ENCODE data around the gene SQOR. TPM values are rescaled to one million over a fixed set of nuclear protein-coding genes. Genes with fewer than 3 reads are reported as not detected.
A peak's percentile ranks its signal among the peaks of the same experiment; 100 is the strongest.

SQOR gene
- total RNA-seq, 1 donor: 122 TPM

DNA sequence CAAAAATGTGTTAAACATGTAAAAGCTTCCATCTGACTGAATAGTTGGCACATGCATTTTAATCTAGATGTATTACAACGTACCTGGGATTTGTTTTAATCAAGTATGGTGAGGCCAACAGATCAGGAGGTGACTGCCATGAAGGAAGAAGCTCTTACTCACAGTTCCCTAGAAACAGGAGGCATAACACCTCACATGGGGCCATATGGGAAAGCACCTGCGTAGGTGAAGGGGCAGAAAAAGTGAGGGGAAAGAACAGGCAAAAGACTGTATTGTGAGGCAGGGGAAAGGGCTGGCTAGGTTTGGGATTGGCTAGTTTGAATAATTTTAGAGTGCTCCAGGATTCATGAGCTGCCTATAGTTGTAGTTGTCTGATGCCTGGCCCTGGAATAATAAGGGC lies 9.6 kb downstream of the SQOR start:
- Histone ChIP-seq H3K9me3 (ENCODE audit: low read depth, low read length) (no peaks in the 10 kb centered on the region), H3K4me1 (ENCODE audit: insufficient read depth, low read length) (peaks cover 70% of the 10 kb centered on the region), H3K4me2 (ENCODE audit: insufficient read depth, low read length) (no peak overlapping the region), H3K4me3 (ENCODE audit: insufficient read depth, low read length) (no peak overlapping the region), H3K27ac (ENCODE audit: low read depth, low read length) (peak overlapping the region; percentile 78), H4K20me1 (ENCODE audit: insufficient read depth, low read length) (no peaks in the 10 kb centered on the region), H3K27me3 (ENCODE audit: insufficient read depth, low read length) (no peaks in the 10 kb centered on the region), H3K79me2 (ENCODE audit: insufficient read depth, low read length) (peaks cover 55% of the 10 kb centered on the region), H3K36me3 (ENCODE audit: insufficient read depth, low read length) (no peaks in the 10 kb centered on the region), H2AFZ (ENCODE audit: low read length) (no peak overlapping the region)
- TF ChIP-seq CTCF (IDR thresholded peaks at IDR 0.05; ENCODE audit: extremely low read depth, low read depth, low read length): no peak
- no peak for DNase-seq (ENCODE audit: insufficient read length, low spot score, missing footprints)

DNA sequence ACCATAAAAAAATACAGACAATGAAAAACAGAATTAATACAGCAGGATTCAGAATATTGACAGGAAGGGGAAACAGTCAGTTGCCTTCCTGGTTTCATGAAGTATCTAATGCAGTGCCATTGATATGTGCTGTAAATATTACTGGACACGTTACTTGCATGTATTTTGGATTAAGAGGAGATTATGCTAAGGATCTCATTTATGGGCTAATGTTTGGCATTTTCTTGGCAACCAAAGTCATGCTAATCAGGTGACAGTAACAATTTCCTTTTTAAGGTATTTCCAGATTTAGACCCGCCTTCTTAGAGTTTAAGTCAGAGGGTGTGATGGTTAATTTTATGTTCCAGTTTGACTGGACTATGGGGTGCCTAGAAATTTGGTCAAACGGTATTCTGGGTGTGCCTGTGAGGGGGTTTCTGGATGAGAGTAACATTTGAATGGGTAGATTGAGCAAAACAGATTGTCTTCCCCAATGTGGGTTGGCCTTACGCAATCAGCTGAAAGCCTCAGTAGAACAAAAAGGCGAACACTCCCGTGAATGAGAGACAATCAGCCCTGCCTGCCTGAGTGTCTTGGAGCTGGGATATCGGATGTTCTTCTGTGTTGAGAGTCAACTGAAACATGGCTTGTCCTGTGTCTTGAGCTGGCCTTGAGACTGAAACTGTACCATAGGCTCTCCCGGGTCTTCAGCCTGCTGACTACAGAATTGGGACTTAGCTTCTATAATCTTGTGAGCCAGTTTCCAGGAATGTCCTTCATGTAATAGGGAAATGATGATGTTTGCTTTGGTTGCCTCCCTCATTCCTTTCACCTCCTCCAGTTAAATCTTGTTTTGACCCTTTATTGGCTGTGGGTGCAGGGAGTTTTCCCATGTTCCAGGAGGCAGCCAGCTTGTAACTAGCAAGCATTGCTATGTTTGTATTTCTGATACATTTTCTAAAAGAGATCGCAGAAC lies 10.5 kb downstream of the SQOR start:
- H3K4me3 ChIP-seq (ENCODE audit: insufficient read depth, low read length): peak overlapping the region; percentile 35
- H2AFZ ChIP-seq (ENCODE audit: low read length): peak overlapping the region; percentile 4
- H3K27ac ChIP-seq (ENCODE audit: low read depth, low read length): peak overlapping the region; percentile 78
- DNase-seq (ENCODE audit: insufficient read length, low spot score, missing footprints): peak; percentile 85
- peak overlapping the region; percentile 46 for H3K4me2 ChIP-seq (ENCODE audit: insufficient read depth, low read length)
- H3K27me3 ChIP-seq (ENCODE audit: insufficient read depth, low read length): no peaks in the 10 kb centered on the region
- H4K20me1 ChIP-seq (ENCODE audit: insufficient read depth, low read length): no peaks in the 10 kb centered on the region
- H3K36me3 ChIP-seq (ENCODE audit: insufficient read depth, low read length): no peaks in the 10 kb centered on the region
- peaks cover 64% of the 10 kb centered on the region for H3K4me1 ChIP-seq (ENCODE audit: insufficient read depth, low read length)
- TF ChIP-seq CTCF (IDR thresholded peaks at IDR 0.05; ENCODE audit: extremely low read depth, low read depth, low read length): no peak
- H3K9me3 ChIP-seq (ENCODE audit: low read depth, low read length): no peaks in the 10 kb centered on the region
- H3K79me2 ChIP-seq (ENCODE audit: insufficient read depth, low read length): peaks cover 55% of the 10 kb centered on the region

- no peak for TF ChIP-seq CTCF (IDR thresholded peaks at IDR 0.05; ENCODE audit: extremely low read depth, low read depth, low read length)
- H3K4me3 ChIP-seq (ENCODE audit: insufficient read depth, low read length): peak overlapping the region; percentile 35
- H4K20me1 ChIP-seq (ENCODE audit: insufficient read depth, low read length): no peaks in the 10 kb centered on the region
- no peak overlapping the region for H2AFZ ChIP-seq (ENCODE audit: low read length)
- H3K27me3 ChIP-seq (ENCODE audit: insufficient read depth, low read length): no peaks in the 10 kb centered on the region
- H3K4me1 ChIP-seq (ENCODE audit: insufficient read depth, low read length): peaks cover 56% of the 10 kb centered on the region
- no peaks in the 10 kb centered on the region for H3K36me3 ChIP-seq (ENCODE audit: insufficient read depth, low read length)
- no peaks in the 10 kb centered on the region for H3K9me3 ChIP-seq (ENCODE audit: low read depth, low read length)
- peak overlapping the region; percentile 78 for H3K27ac ChIP-seq (ENCODE audit: low read depth, low read length)
- H3K79me2 ChIP-seq (ENCODE audit: insufficient read depth, low read length): peaks cover 61% of the 10 kb centered on the region
- DNase-seq (ENCODE audit: insufficient read length, low spot score, missing footprints): peak; percentile 86
- peak overlapping the region; percentile 46 for H3K4me2 ChIP-seq (ENCODE audit: insufficient read depth, low read length)
These were observed 11.4 kb downstream of the SQOR start for GRCh38 chr15:45646220-45646619.

GRCh38 chr15:45647828-45648227 lies 13.0 kb downstream of the SQOR start:
- Histone ChIP-seq H2AFZ (ENCODE audit: low read length) (no peak overlapping the region), H3K27me3 (ENCODE audit: insufficient read depth, low read length) (no peaks in the 10 kb centered on the region), H4K20me1 (ENCODE audit: insufficient read depth, low read length) (no peaks in the 10 kb centered on the region), H3K4me2 (ENCODE audit: insufficient read depth, low read length) (no peak overlapping the region), H3K36me3 (ENCODE audit: insufficient read depth, low read length) (no peaks in the 10 kb centered on the region), H3K4me3 (ENCODE audit: insufficient read depth, low read length) (no peak overlapping the region), H3K27ac (ENCODE audit: low read depth, low read length) (peak overlapping the region; percentile 8), H3K9me3 (ENCODE audit: low read depth, low read length) (no peaks in the 10 kb centered on the region), H3K79me2 (ENCODE audit: insufficient read depth, low read length) (peaks cover 72% of the 10 kb centered on the region), H3K4me1 (ENCODE audit: insufficient read depth, low read length) (peaks cover 41% of the 10 kb centered on the region)
- no peak for DNase-seq (ENCODE audit: insufficient read length, low spot score, missing footprints)
- no peak for TF ChIP-seq CTCF (IDR thresholded peaks at IDR 0.05; ENCODE audit: extremely low read depth, low read depth, low read length)

All from osteoblast (primary cell).